DND-41 (cell line): ENCODE data around the gene DCBLD2.

Experiments
- ATAC-seq: fragments of 200-7000 bp; cut with Tn5 transposase; 3 replicates; pipeline ENCODE4 v1.9.1; 2021; ENCODE audit warnings: low read depth; ENCODE audit not compliant: insufficient read depth
- DNase-seq: peaks from one replicate; pipeline ENCODE4 v3.0.0-alpha.2; 2020
- H2AFZ ChIP-seq: 2 replicates; pipeline ENCODE4 v1.6.0; 2012; ENCODE audit warnings: low read depth, low read length
- H3K27ac ChIP-seq: 2 replicates; pipeline ENCODE4 v1.5.1; 2012; ENCODE audit warnings: low read length, inconsistent platforms
- H3K27me3 ChIP-seq: fragments of 200-600 bp; sonication (generic); 2 replicates; pipeline ENCODE4 v1.6.0; 2012; ENCODE audit warnings: low read length, mild to moderate bottlenecking, inconsistent platforms; ENCODE audit not compliant: insufficient read depth, poor library complexity
- H3K36me3 ChIP-seq: 2 replicates; pipeline ENCODE4 v1.5.1; 2012; ENCODE audit warnings: low read length, inconsistent platforms; ENCODE audit not compliant: insufficient read depth
- H3K4me1 ChIP-seq: 2 replicates; pipeline ENCODE4 v1.5.1; 2012; ENCODE audit warnings: mild to moderate bottlenecking, low read length; ENCODE audit not compliant: insufficient read depth
- H3K4me2 ChIP-seq: 2 replicates; pipeline ENCODE4 v1.6.0; 2012; ENCODE audit warnings: mild to moderate bottlenecking, moderate library complexity, low read length, inconsistent platforms; ENCODE audit not compliant: insufficient read depth
- H3K4me3 ChIP-seq, 2 experiments: fragments of 200-600 bp in 1 of 2; shearing (Covaris generic) in 1 of 2; 2 replicates each; pipeline ENCODE4 v1.5.1; 2012 to 2016; ENCODE audit warnings: inconsistent platforms in 2 of 2, low read length in 2 of 2, mild to moderate bottlenecking in 2 of 2, low read depth in 1 of 2, moderate library complexity in 1 of 2
- H3K79me2 ChIP-seq: 2 replicates; pipeline ENCODE4 v1.6.0; 2012; ENCODE audit warnings: low read length, inconsistent platforms; ENCODE audit not compliant: insufficient read depth
- H3K9ac ChIP-seq: 2 replicates; pipeline ENCODE4 v1.6.0; 2012; ENCODE audit warnings: low read depth, mild to moderate bottlenecking, inconsistent platforms, low read length, moderate library complexity
- H3K9me3 ChIP-seq: 2 replicates; pipeline ENCODE4 v1.5.1; 2012; ENCODE audit warnings: low read length, moderate library complexity, mild to moderate bottlenecking, inconsistent platforms; ENCODE audit not compliant: insufficient read depth, severe bottlenecking
- H4K20me1 ChIP-seq: 2 replicates; pipeline ENCODE4 v1.6.0; 2012; ENCODE audit warnings: low read length; ENCODE audit not compliant: insufficient read depth
- CTCF ChIP-seq: IDR thresholded peaks from 2 replicates; pipeline ENCODE4 v1.5.1; 2012; ENCODE audit warnings: borderline replicate concordance, low read length, moderate library complexity, mild to moderate bottlenecking; ENCODE audit not compliant: poor library complexity, severe bottlenecking; ENCODE audit errors: extremely low read depth
- EZH2 ChIP-seq: IDR thresholded peaks from 3 replicates; pipeline ENCODE4 v1.6.1; 2012; ENCODE audit warnings: borderline replicate concordance, low read depth, mild to moderate bottlenecking, moderate library complexity, low read length, inconsistent platforms; ENCODE audit not compliant: severe bottlenecking

DCBLD2 gene

DNA sequence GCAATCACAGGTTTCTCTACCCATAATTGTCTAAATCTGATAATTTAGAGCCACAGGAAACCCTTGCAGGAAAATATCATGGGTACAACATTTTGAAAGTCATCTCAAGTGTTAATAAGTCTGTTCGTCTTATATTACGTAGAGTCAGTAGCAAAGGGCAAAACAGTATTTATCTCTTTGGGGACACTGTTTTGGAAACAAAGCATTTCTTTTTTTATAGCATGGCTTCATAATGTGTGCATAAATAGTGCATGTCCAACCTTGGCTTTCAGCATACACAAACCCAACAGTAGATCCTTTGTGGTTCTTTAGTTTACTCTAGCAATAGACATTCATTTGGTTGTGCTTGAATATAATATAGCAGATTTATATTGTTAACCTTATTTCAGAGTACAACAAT, 114.3 kb downstream of the DCBLD2 start:
- TF ChIP-seq CTCF, result no peak
- TF ChIP-seq EZH2, result no peak
- H3K4me1 ChIP-seq, result no peaks in the 10 kb centered on the region

GRCh38 chr3:98786364-98787006, 115.0 kb downstream of the DCBLD2 start:
- ATAC-seq, result no peak
- no peaks in the 10 kb centered on the region for H3K27me3 ChIP-seq
- H3K79me2 ChIP-seq, result no peaks in the 10 kb centered on the region
- no peak overlapping the region for H3K4me3 ChIP-seq
- no peak for DNase-seq
- H3K9ac ChIP-seq, result no peak overlapping the region
- H3K9me3 ChIP-seq, result no peaks in the 10 kb centered on the region
- no peak overlapping the region for H2AFZ ChIP-seq
- no peaks in the 10 kb centered on the region for H4K20me1 ChIP-seq
- peaks cover 11% of the 10 kb centered on the region; the same call in 1 of the 2 replicates for H3K36me3 ChIP-seq
- no peaks in the 10 kb centered on the region for H3K4me1 ChIP-seq
- no peak overlapping the region for H3K4me2 ChIP-seq
- no peak for TF ChIP-seq CTCF
- no peak for TF ChIP-seq EZH2
- H3K27ac ChIP-seq, result no peak overlapping the region

More for the DNA sequence above, 114.3 kb downstream of the DCBLD2 start:
- Histone ChIP-seq H3K4me2 (no peak overlapping the region), H3K9me3 (no peaks in the 10 kb centered on the region), H2AFZ (no peak overlapping the region), H4K20me1 (no peaks in the 10 kb centered on the region), H3K79me2 (no peaks in the 10 kb centered on the region), H3K36me3 (peaks cover 11% of the 10 kb centered on the region; the same call in 1 of the 2 replicates), H3K27me3 (no peaks in the 10 kb centered on the region), H3K4me3 (no peak overlapping the region), H3K27ac (no peak overlapping the region), H3K9ac (no peak overlapping the region)
- ATAC-seq (no peak), DNase-seq (no peak)

GRCh38 chr3:98784666-98785600, 116.6 kb downstream of the DCBLD2 start:
- Histone ChIP-seq H3K9ac (no peak overlapping the region), H3K9me3 (no peaks in the 10 kb centered on the region), H3K27ac (no peak overlapping the region), H3K4me1 (no peaks in the 10 kb centered on the region), H3K27me3 (no peaks in the 10 kb centered on the region), H3K36me3 (peaks cover 19% of the 10 kb centered on the region), H3K4me2 (no peak overlapping the region), H3K79me2 (no peaks in the 10 kb centered on the region), H3K4me3 (no peak overlapping the region), H2AFZ (no peak overlapping the region), H4K20me1 (no peaks in the 10 kb centered on the region)
- DNase-seq (no peak), ATAC-seq (no peak)
- TF ChIP-seq EZH2 (no peak), CTCF (no peak)
